ENCODE measurements around the gene BMX. TPM values are rescaled to one million over a fixed set of nuclear protein-coding genes. Genes with fewer than 3 reads are reported as not detected.

BMX gene
- total and polyA plus RNA-seq, 10 of the 15 experiments (the other 5 are each of a cell fraction or from before 2014, with no cell fraction given): not detected

GRCh38 chrX:15468036-15468435, 32.6 kb upstream of the BMX start:
- no peak overlapping the region for H3K4me3 ChIP-seq
- BruUV-seq (replicated peaks): no TSS peak
- no peaks in the 10 kb centered on the region for H3K4me1 ChIP-seq (ENCODE audit: control insufficient read depth, insufficient read depth, low read length)
- intact Hi-C loops (cut with micrococcal nuclease; ENCODE audit: unreplicated experiment): loop anchor here (1.0 to 5.0 kb wide), 3 partner anchors 119 to 1431 kb away; no protein-coding TSS in a partner anchor
- POLR2A ChIA-PET: no interaction called here
- ATAC-seq: peak; percentile 56
- H3K9ac ChIP-seq (ENCODE audit: control insufficient read depth, insufficient read depth, low read length): no peak overlapping the region
- SMC1A ChIA-PET (ENCODE audit: uncharacterized antibody, unreplicated experiment): interaction anchor here (0.8 to 4.6 kb wide), 14 partner anchors 9 to 360 kb away, joined by 3 to 62 read pairs (median 5); partner anchors contain the start of genes PIR and VEGFD
- FAIRE-seq: no peak
- whole genome bisulfite sequencing (ENCODE audit: insufficient coverage, insufficient replicate concordance, low lambda C conversion rate, missing lambda C conversion rate): 5% methylated on average over 4 of the region's 4 CpGs
- RAD21 ChIA-PET (ENCODE audit: unreplicated experiment): interaction anchor here (0.7 to 6.6 kb wide), 9 partner anchors 85 to 173 kb away, joined by 3 to 71 read pairs (median 3); no protein-coding TSS in a partner anchor
- DNase-seq (ENCODE audit: low read depth, low spot score): no peak
- CTCF ChIA-PET: interaction anchor here (0.8 to 7.2 kb wide), 22 partner anchors 9 to 225 kb away, joined by 3 to 200 read pairs (median 5); partner anchors contain the start of genes PIR and VEGFD
- H4K20me1 ChIP-seq (ENCODE audit: control insufficient read depth, insufficient read depth): no peaks in the 10 kb centered on the region
- H3K9me3 ChIP-seq (replicated peaks; ENCODE audit: control insufficient read depth, insufficient read depth, low read length): no peaks in the 10 kb centered on the region
- H3K36me3 ChIP-seq (ENCODE audit: control insufficient read depth in 2 of 2, insufficient read depth in 2 of 2, low read length in 1 of 2): no peaks in the 10 kb centered on the region
- no peak for TF ChIP-seq RELA (IDR thresholded peaks at IDR 0.05; ENCODE audit: borderline replicate concordance, partially characterized antibody)
- TF ChIP-seq SMC3 (IDR thresholded peaks at IDR 0.05; ENCODE audit: borderline replicate concordance, low read length): peak; percentile 71; the same call in 1 of the 2 replicates
- TF ChIP-seq TCF12 (IDR thresholded peaks at IDR 0.05; ENCODE audit: low read depth, low read length): no peak
- TF ChIP-seq CTCF (IDR thresholded peaks at IDR 0.05 in 2 of 3, conservative IDR thresholded peaks at IDR 0.05 in 1 of 3; ENCODE audit: control insufficient read depth in 2 of 3, extremely low read depth in 1 of 3, insufficient read depth in 1 of 3, low read depth in 3 of 3, low read length in 3 of 3): peak; percentile 40 to 56 (median 49); a peak in 4 of 6 replicates
- TF ChIP-seq RAD21 (IDR thresholded peaks at IDR 0.05; ENCODE audit: insufficient read depth, low read depth, low read length): peak; percentile 77
- no peaks in the 10 kb centered on the region; a peak in 1 of 4 replicates for H3K27me3 ChIP-seq (replicated peaks in 1 of 2; ENCODE audit: control insufficient read depth in 2 of 2, insufficient read depth in 2 of 2, low read length in 1 of 2)
- no peaks in the 10 kb centered on the region for H3K79me2 ChIP-seq (ENCODE audit: control insufficient read depth, insufficient read depth, low read length)
- H3K27ac ChIP-seq (ENCODE audit: control insufficient read depth, insufficient read depth): no peak overlapping the region
- H2AFZ ChIP-seq (ENCODE audit: control insufficient read depth, low read depth, low read length): peak overlapping the region; percentile 33
- in situ Hi-C loops (cut with MboI): loop anchor here (5.0 kb wide), 1 partner anchor 121 kb away; no protein-coding TSS in a partner anchor
- no peak overlapping the region for H3K4me2 ChIP-seq (ENCODE audit: control insufficient read depth, insufficient read depth)
